ENCODE results near the gene RFX7. TPM values are rescaled to one million over a fixed set of nuclear protein-coding genes. Genes with fewer than 3 reads are reported as not detected.

RFX7 gene
- total and polyA plus RNA-seq, 2 of the 8 experiments (the other 6 are each of a cell fraction or from before 2014, with no cell fraction given) = 10.4 to 40.9 TPM

DNA sequence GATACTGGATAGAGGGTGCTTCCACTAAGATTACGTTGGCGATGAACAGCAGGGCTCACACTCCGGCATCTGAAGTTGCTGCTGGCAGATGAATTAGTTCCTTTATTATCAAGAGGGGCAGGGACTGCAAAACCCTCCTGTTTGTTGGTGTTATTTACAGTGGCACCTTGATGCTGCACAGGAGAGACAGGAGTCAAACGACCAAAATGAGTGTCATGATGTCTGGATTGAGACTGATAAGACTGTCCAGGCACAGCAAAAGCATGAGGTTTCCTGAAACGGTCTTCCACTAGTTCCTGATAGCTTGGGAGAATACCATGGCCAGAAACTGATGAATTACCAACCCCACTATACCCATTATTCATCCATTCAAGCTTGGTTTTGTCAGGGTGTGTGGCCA lies 149.5 kb downstream of the RFX7 start:
- H4K5ac ChIP-seq (ENCODE audit: insufficient read length, low read depth, low read length) = no peak overlapping the region
- no peaks in the 10 kb centered on the region for H3K23me2 ChIP-seq (ENCODE audit: low read depth, low read length)
- no peak overlapping the region for H3K4ac ChIP-seq (replicated peaks; ENCODE audit: insufficient read length, low read depth, low read length)
- ChIA-PET CTCF (ENCODE audit: partially characterized antibody) (interaction anchor here (0.6 kb wide), 1 partner anchor 315 kb away, joined by 3 read pairs; no protein-coding TSS in a partner anchor), POLR2A (ENCODE audit: partially characterized antibody) (no interaction called here)
- no peak overlapping the region for H3K4me3 ChIP-seq (ENCODE audit: extremely low read depth in 1 of 4, insufficient read depth in 2 of 4, low read depth in 3 of 4, low read length in 4 of 4)
- no peak overlapping the region for H3K18ac ChIP-seq (ENCODE audit: extremely low read depth, low read length)
- 96% methylated on average over 5 of the region's 5 CpGs; no CpG with 5 or more reads in 1 of the 2 experiments for WGBS, 2 experiments (ENCODE audit: extremely low coverage in 1 of 2, insufficient coverage in 1 of 2, insufficient read length in 1 of 2, insufficient replicate concordance in 2 of 2, low coverage in 1 of 2, low lambda C conversion rate in 2 of 2, missing lambda C conversion rate in 1 of 2)
- H2BK15ac ChIP-seq (ENCODE audit: low read length) = no peak overlapping the region
- H4K91ac ChIP-seq (replicated peaks; ENCODE audit: insufficient read length, low read length) = no peak overlapping the region
- H3K23ac ChIP-seq (ENCODE audit: insufficient read length) = no peak overlapping the region
- no peak for DNase-seq (ENCODE audit: low read depth in 1 of 2, low spot score in 2 of 2)
- no peak overlapping the region for H2BK120ac ChIP-seq (replicated peaks; ENCODE audit: low read depth, low read length)
- no peak for FAIRE-seq
- H3K27ac ChIP-seq (ENCODE audit: low read depth, low read length) = no peak overlapping the region
- H2AK5ac ChIP-seq (ENCODE audit: low read depth, low read length) = no peak overlapping the region
- H3K56ac ChIP-seq (replicated peaks; ENCODE audit: insufficient read length, low read depth, low read length) = no peak overlapping the region
- peaks cover 0 to 1% (median 0%) of the 10 kb centered on the region in 4 experiments; a peak in 1 of 7 replicates for H3K27me3 ChIP-seq (replicated peaks in 1 of 4; ENCODE audit: control insufficient read depth in 3 of 4, extremely low read depth in 1 of 4, insufficient read depth in 3 of 4, low read length in 3 of 4)
- H3K4me1 ChIP-seq (replicated peaks in 1 of 4; ENCODE audit: control insufficient read depth in 3 of 4, insufficient read depth in 4 of 4, low read length in 3 of 4) = no peaks in the 10 kb centered on the region
- H3K4me2 ChIP-seq (ENCODE audit: insufficient read depth in 1 of 2, low read depth in 2 of 2, low read length in 2 of 2) = no peak overlapping the region
- H3K9ac ChIP-seq (replicated peaks in 1 of 4; ENCODE audit: extremely low read depth in 1 of 4, low read depth in 3 of 4, low read length in 3 of 4) = no peak overlapping the region
- H4K8ac ChIP-seq (ENCODE audit: extremely low read depth, insufficient read depth, low read length) = no peak overlapping the region
- H2BK20ac ChIP-seq (ENCODE audit: low read length) = no peak overlapping the region
- TF ChIP-seq SIN3A (conservative IDR thresholded peaks at IDR 0.05 in 1 of 2, IDR thresholded peaks at IDR 0.05 in 1 of 2; ENCODE audit: low read depth in 1 of 2, low read length in 2 of 2) = no peak
- TF ChIP-seq HDAC6 (IDR thresholded peaks at IDR 0.05; ENCODE audit: low read depth, low read length) = no peak
- no peaks in the 10 kb centered on the region for H3K79me1 ChIP-seq (ENCODE audit: low read depth, low read length)
- no peak overlapping the region for H2BK12ac ChIP-seq (ENCODE audit: low read depth, low read length)
- peaks cover 0 to 2% of the 10 kb centered on the region in 2 experiments for H4K20me1 ChIP-seq (replicated peaks in 1 of 2; ENCODE audit: control insufficient read depth in 1 of 2, insufficient read depth in 2 of 2, low read length in 2 of 2)
- H3K79me2 ChIP-seq (ENCODE audit: control insufficient read depth in 1 of 2, insufficient read depth in 2 of 2, low read length in 2 of 2) = no peaks in the 10 kb centered on the region
- H3K14ac ChIP-seq (ENCODE audit: insufficient read length) = no peak overlapping the region
- H2AFZ ChIP-seq (ENCODE audit: low read length) = no peak overlapping the region
- H3K36me3 ChIP-seq (ENCODE audit: control insufficient read depth in 2 of 4, insufficient read depth in 4 of 4, low read length in 3 of 4) = peaks cover 25 to 58% (median 48%) of the 10 kb centered on the region in 4 experiments
- H2BK5ac ChIP-seq (ENCODE audit: low read depth, low read length) = no peak overlapping the region
- no peaks in the 10 kb centered on the region for H3K9me3 ChIP-seq (ENCODE audit: insufficient read depth in 2 of 2, low read depth in 1 of 2, low read length in 1 of 2)

All from H1 (cell line).